Measurements from ENCODE around the gene DHRS4. TPM values are rescaled to one million over a fixed set of nuclear protein-coding genes. Genes with fewer than 3 reads are reported as not detected.

The DHRS4 gene
- total RNA-seq, 1 experiment from 2014 or later: 14.5 TPM

DNA sequence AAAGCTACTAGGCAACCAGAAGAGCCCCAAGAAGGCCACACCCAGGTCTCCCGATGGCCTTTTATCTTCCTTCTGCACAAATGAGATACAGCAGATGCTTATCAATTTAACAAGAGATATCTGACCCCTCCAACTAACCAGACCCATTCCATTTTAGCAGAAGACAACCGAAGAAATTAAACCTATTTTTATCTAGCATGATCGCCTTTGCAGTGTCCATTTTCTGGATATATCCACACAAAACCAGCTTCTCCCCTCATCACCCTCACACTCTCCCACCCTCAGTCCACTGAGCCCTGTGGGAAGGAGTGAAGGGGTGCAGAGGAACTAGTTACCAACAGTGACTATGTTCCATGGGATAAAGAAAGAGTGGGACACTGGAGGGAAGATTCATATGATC lies 20.9 kb upstream of the DHRS4 start:
- ChIA-PET POLR2A (interaction anchor here (1.1 kb wide), 1 partner anchor 22 kb away, joined by 4 read pairs; no protein-coding TSS in a partner anchor), CTCF (interaction anchor here (1.3 to 3.4 kb wide), 4 partner anchors 22 to 344 kb away, joined by 4 to 26 read pairs (median 13); no protein-coding TSS in a partner anchor)
- no peak overlapping the region for H3K27ac Mint-ChIP-seq
- H3K36me3 Mint-ChIP-seq: no peaks in the 10 kb centered on the region
- no peaks in the 10 kb centered on the region; the same call in 1 of the 2 replicates for H3K4me1 Mint-ChIP-seq
- H3K27me3 Mint-ChIP-seq (ENCODE audit: low read depth): peaks cover 11% of the 10 kb centered on the region
- no peak overlapping the region for H3K4me3 Mint-ChIP-seq
- ATAC-seq (no peak), DNase-seq (ENCODE audit: low spot score) (no peak)
- TF ChIP-seq ZNF423 (CRISPR knock-in tag; IDR thresholded peaks at IDR 0.05): no peak
- TF ChIP-seq, protein P1, sequence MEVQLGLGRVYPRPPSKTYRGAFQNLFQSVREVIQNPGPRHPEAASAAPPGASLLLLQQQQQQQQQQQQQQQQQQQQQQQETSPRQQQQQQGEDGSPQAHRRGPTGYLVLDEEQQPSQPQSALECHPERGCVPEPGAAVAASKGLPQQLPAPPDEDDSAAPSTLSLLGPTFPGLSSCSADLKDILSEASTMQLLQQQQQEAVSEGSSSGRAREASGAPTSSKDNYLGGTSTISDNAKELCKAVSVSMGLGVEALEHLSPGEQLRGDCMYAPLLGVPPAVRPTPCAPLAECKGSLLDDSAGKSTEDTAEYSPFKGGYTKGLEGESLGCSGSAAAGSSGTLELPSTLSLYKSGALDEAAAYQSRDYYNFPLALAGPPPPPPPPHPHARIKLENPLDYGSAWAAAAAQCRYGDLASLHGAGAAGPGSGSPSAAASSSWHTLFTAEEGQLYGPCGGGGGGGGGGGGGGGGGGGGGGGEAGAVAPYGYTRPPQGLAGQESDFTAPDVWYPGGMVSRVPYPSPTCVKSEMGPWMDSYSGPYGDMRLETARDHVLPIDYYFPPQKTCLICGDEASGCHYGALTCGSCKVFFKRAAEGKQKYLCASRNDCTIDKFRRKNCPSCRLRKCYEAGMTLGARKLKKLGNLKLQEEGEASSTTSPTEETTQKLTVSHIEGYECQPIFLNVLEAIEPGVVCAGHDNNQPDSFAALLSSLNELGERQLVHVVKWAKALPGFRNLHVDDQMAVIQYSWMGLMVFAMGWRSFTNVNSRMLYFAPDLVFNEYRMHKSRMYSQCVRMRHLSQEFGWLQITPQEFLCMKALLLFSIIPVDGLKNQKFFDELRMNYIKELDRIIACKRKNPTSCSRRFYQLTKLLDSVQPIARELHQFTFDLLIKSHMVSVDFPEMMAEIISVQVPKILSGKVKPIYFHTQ (CRISPR knock-in tag; IDR thresholded peaks at IDR 0.05): no peak
- TF ChIP-seq, protein P2, sequence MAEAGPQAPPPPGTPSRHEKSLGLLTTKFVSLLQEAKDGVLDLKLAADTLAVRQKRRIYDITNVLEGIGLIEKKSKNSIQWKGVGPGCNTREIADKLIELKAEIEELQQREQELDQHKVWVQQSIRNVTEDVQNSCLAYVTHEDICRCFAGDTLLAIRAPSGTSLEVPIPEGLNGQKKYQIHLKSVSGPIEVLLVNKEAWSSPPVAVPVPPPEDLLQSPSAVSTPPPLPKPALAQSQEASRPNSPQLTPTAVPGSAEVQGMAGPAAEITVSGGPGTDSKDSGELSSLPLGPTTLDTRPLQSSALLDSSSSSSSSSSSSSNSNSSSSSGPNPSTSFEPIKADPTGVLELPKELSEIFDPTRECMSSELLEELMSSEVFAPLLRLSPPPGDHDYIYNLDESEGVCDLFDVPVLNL (CRISPR knock-in tag; IDR thresholded peaks at IDR 0.05; ENCODE audit: borderline replicate concordance, low read depth): no peak
- no peak for TF ChIP-seq FOXK1 (CRISPR knock-in tag; IDR thresholded peaks at IDR 0.05)
- TF ChIP-seq, protein P3, sequence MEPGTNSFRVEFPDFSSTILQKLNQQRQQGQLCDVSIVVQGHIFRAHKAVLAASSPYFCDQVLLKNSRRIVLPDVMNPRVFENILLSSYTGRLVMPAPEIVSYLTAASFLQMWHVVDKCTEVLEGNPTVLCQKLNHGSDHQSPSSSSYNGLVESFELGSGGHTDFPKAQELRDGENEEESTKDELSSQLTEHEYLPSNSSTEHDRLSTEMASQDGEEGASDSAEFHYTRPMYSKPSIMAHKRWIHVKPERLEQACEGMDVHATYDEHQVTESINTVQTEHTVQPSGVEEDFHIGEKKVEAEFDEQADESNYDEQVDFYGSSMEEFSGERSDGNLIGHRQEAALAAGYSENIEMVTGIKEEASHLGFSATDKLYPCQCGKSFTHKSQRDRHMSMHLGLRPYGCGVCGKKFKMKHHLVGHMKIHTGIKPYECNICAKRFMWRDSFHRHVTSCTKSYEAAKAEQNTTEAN (CRISPR knock-in tag; IDR thresholded peaks at IDR 0.05): no peak
- TF ChIP-seq SMAD4 (CRISPR knock-in tag; IDR thresholded peaks at IDR 0.05): no peak
- TF ChIP-seq ZNF317 (CRISPR knock-in tag; IDR thresholded peaks at IDR 0.05; ENCODE audit: borderline replicate concordance, low read depth): no peak
- TF ChIP-seq, protein P4, sequence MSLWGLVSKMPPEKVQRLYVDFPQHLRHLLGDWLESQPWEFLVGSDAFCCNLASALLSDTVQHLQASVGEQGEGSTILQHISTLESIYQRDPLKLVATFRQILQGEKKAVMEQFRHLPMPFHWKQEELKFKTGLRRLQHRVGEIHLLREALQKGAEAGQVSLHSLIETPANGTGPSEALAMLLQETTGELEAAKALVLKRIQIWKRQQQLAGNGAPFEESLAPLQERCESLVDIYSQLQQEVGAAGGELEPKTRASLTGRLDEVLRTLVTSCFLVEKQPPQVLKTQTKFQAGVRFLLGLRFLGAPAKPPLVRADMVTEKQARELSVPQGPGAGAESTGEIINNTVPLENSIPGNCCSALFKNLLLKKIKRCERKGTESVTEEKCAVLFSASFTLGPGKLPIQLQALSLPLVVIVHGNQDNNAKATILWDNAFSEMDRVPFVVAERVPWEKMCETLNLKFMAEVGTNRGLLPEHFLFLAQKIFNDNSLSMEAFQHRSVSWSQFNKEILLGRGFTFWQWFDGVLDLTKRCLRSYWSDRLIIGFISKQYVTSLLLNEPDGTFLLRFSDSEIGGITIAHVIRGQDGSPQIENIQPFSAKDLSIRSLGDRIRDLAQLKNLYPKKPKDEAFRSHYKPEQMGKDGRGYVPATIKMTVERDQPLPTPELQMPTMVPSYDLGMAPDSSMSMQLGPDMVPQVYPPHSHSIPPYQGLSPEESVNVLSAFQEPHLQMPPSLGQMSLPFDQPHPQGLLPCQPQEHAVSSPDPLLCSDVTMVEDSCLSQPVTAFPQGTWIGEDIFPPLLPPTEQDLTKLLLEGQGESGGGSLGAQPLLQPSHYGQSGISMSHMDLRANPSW (CRISPR knock-in tag; conservative IDR thresholded peaks at IDR 0.05; ENCODE audit: low read depth): no peak
- TF ChIP-seq, protein P5, sequence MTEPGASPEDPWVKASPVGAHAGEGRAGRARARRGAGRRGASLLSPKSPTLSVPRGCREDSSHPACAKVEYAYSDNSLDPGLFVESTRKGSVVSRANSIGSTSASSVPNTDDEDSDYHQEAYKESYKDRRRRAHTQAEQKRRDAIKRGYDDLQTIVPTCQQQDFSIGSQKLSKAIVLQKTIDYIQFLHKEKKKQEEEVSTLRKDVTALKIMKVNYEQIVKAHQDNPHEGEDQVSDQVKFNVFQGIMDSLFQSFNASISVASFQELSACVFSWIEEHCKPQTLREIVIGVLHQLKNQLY (CRISPR knock-in tag; IDR thresholded peaks at IDR 0.05): no peak
- no peak for TF ChIP-seq OVOL2 (CRISPR knock-in tag; IDR thresholded peaks at IDR 0.05; ENCODE audit: borderline replicate concordance)
- H3K9me3 Mint-ChIP-seq: peaks cover 9% of the 10 kb centered on the region

DNA sequence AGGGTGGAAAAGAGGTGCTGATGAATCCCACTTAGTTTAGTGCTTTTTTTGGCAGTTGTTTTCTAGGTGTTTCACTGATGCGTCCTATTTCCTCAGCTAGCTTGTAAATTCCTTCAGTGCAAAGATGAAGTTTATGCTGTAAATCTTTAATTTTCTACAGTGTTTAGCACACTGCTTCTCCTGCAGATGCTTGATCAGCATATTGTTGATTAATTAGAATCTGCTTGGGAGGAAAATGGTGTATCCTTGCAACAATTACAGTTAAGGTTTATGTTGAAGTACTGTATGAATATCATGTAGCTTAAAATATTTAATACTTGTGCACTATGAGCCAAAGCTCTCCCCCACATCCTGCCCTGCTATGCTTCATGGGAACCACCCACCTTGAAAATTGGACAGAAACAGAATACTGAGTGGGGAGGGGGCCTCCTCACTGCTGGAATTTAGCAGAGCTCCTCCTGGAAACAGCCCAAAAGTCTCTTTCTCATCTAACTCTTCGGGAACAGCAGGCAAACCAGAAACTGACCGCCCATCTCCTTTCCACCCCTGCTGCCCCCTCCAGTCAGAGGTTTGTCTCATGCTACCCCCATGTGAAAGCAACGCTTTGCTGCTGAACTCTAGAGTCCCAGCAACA lies 20.3 kb upstream of the DHRS4 start:
- CTCF ChIA-PET: interaction anchor here (1.0 to 3.4 kb wide), 6 partner anchors 19 to 344 kb away, joined by 3 to 26 read pairs (median 8); no protein-coding TSS in a partner anchor
- H3K27me3 Mint-ChIP-seq (ENCODE audit: low read depth): peaks cover 11% of the 10 kb centered on the region

DNA sequence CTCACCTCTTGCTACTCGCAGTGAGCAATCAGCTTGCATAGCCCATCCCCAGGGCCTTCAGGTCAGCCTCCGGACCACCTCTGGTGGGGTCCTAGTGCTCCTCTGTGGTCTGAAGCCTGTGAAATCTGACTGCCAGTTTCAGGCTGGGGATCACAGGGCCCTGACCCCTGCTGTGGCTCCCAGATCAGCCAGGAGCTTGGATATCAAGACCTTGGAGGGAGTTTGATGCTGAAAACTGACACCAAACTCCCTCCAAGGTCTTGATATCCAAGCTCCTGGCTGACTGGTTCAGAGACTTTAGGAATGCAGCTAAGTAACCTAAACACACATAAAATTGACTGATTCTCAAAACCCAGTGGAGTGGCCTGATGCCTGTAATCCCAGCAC lies 19.8 kb upstream of the DHRS4 start:
- H3K27me3 Mint-ChIP-seq (ENCODE audit: low read depth): peaks cover 11% of the 10 kb centered on the region
- no peak for ATAC-seq
- POLR2A ChIA-PET: interaction anchor here (1.1 kb wide), 1 partner anchor 23 kb away, joined by 4 read pairs; no protein-coding TSS in a partner anchor
- CTCF ChIA-PET: interaction anchor here (1.0 to 3.4 kb wide), 6 partner anchors 18 to 345 kb away, joined by 3 to 26 read pairs (median 8); no protein-coding TSS in a partner anchor
- peaks cover 9% of the 10 kb centered on the region for H3K9me3 Mint-ChIP-seq
- H3K4me1 Mint-ChIP-seq: no peaks in the 10 kb centered on the region; the same call in 1 of the 2 replicates
- no peaks in the 10 kb centered on the region for H3K36me3 Mint-ChIP-seq
- H3K27ac Mint-ChIP-seq: no peak overlapping the region
- no peak overlapping the region for H3K4me3 Mint-ChIP-seq
- DNase-seq (ENCODE audit: low spot score): no peak
- TF ChIP-seq, protein P6, sequence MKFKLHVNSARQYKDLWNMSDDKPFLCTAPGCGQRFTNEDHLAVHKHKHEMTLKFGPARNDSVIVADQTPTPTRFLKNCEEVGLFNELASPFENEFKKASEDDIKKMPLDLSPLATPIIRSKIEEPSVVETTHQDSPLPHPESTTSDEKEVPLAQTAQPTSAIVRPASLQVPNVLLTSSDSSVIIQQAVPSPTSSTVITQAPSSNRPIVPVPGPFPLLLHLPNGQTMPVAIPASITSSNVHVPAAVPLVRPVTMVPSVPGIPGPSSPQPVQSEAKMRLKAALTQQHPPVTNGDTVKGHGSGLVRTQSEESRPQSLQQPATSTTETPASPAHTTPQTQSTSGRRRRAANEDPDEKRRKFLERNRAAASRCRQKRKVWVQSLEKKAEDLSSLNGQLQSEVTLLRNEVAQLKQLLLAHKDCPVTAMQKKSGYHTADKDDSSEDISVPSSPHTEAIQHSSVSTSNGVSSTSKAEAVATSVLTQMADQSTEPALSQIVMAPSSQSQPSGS (CRISPR knock-in tag; IDR thresholded peaks at IDR 0.05; ENCODE audit: borderline replicate concordance, low read depth): no peak
- TF ChIP-seq, protein P7, sequence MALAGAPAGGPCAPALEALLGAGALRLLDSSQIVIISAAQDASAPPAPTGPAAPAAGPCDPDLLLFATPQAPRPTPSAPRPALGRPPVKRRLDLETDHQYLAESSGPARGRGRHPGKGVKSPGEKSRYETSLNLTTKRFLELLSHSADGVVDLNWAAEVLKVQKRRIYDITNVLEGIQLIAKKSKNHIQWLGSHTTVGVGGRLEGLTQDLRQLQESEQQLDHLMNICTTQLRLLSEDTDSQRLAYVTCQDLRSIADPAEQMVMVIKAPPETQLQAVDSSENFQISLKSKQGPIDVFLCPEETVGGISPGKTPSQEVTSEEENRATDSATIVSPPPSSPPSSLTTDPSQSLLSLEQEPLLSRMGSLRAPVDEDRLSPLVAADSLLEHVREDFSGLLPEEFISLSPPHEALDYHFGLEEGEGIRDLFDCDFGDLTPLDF (CRISPR knock-in tag; IDR thresholded peaks at IDR 0.05): no peak
- TF ChIP-seq ESRRA (CRISPR knock-in tag; IDR thresholded peaks at IDR 0.05; ENCODE audit: borderline replicate concordance): no peak
- no peak for TF ChIP-seq GRHL2 (CRISPR knock-in tag; IDR thresholded peaks at IDR 0.05; ENCODE audit: insufficient replicate concordance, severe bottlenecking)
- TF ChIP-seq, protein P8, sequence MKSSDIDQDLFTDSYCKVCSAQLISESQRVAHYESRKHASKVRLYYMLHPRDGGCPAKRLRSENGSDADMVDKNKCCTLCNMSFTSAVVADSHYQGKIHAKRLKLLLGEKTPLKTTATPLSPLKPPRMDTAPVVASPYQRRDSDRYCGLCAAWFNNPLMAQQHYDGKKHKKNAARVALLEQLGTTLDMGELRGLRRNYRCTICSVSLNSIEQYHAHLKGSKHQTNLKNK (CRISPR knock-in tag; IDR thresholded peaks at IDR 0.05): no peak
- TF ChIP-seq ZNF671 (CRISPR knock-in tag; IDR thresholded peaks at IDR 0.05): no peak
- no peak for TF ChIP-seq KAT7 (CRISPR knock-in tag; IDR thresholded peaks at IDR 0.05; ENCODE audit: borderline replicate concordance)

More for the DNA sequence above, 20.3 kb upstream of the DHRS4 start:
- Mint-ChIP-seq H3K36me3 (no peaks in the 10 kb centered on the region), H3K9me3 (peaks cover 9% of the 10 kb centered on the region), H3K4me1 (no peaks in the 10 kb centered on the region; the same call in 1 of the 2 replicates), H3K4me3 (no peak overlapping the region), H3K27ac (no peak overlapping the region)
- no peak for DNase-seq (ENCODE audit: low spot score)
- POLR2A ChIA-PET: interaction anchor here (1.1 kb wide), 1 partner anchor 23 kb away, joined by 4 read pairs; no protein-coding TSS in a partner anchor
- no peak for ATAC-seq
- no peak for TF ChIP-seq ZNF317 (CRISPR knock-in tag; IDR thresholded peaks at IDR 0.05; ENCODE audit: borderline replicate concordance, low read depth)

Measured in WTC11 (cell line).